ENCODE data around the gene UGP2. TPM values are rescaled to one million over a fixed set of nuclear protein-coding genes. Genes with fewer than 3 reads are reported as not detected.

The UGP2 gene
- total RNA-seq, 1 donor from 2014 or later: 76.6 TPM

DNA sequence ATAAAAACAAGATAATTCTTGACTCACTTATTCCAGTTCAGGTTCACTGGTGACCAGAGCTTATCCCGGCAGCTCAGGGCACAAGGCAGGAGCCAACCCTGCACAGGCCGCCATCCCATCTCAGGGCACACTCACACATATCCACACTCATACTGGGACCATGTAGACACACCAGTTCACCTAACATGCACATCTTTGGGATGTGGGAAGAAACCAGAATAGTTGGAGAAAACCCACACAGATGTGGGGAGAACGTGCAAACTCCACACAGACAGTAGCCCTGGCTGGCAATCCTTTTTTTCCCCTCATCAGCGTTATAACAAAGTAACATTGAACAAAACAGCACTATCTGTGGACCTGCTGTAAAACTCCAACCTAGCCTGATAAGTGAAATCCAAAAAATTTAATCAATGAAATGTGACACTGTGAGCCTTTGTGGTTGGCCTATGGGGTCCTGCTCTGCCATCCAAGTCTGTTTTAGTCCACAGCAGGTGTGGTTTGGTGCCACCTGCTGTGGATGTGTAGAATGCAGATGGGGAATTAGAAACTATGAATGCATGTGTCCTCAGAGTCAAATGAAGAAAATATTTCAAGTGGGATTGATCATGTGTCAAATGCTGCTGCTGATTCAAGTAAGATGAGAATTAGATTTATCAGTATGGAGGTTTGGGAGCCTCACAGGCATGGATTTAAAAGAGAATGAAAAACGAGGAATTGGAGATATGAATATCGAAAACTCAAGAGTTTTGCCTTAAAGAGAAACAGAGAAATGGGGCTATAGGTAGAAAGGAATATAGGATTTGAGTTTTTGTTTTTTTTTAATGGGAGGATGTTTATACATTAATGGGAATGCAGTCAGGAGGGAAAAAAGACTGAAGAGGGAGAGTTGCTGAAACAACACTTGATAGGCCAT is 47.0 kb downstream of the UGP2 start:
- H3K4me1 Mint-ChIP-seq (ENCODE audit: low read depth): peaks cover 9% of the 10 kb centered on the region
- H3K36me3 Mint-ChIP-seq (ENCODE audit: insufficient read depth): peaks cover 23% of the 10 kb centered on the region
- H3K27ac Mint-ChIP-seq: peak overlapping the region; percentile 30
- no peaks in the 10 kb centered on the region for H3K27me3 Mint-ChIP-seq
- DNase-seq (ENCODE audit: low spot score, unreplicated experiment): peak; percentile 28
- H3K4me3 Mint-ChIP-seq (ENCODE audit: low read depth): no peak overlapping the region
- TF ChIP-seq, protein P1, sequence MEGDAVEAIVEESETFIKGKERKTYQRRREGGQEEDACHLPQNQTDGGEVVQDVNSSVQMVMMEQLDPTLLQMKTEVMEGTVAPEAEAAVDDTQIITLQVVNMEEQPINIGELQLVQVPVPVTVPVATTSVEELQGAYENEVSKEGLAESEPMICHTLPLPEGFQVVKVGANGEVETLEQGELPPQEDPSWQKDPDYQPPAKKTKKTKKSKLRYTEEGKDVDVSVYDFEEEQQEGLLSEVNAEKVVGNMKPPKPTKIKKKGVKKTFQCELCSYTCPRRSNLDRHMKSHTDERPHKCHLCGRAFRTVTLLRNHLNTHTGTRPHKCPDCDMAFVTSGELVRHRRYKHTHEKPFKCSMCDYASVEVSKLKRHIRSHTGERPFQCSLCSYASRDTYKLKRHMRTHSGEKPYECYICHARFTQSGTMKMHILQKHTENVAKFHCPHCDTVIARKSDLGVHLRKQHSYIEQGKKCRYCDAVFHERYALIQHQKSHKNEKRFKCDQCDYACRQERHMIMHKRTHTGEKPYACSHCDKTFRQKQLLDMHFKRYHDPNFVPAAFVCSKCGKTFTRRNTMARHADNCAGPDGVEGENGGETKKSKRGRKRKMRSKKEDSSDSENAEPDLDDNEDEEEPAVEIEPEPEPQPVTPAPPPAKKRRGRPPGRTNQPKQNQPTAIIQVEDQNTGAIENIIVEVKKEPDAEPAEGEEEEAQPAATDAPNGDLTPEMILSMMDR (IDR thresholded peaks at IDR 0.05; ENCODE audit: unreplicated experiment): peak; percentile 88
- H3K9me3 Mint-ChIP-seq (ENCODE audit: low read depth): no peaks in the 10 kb centered on the region

DNA sequence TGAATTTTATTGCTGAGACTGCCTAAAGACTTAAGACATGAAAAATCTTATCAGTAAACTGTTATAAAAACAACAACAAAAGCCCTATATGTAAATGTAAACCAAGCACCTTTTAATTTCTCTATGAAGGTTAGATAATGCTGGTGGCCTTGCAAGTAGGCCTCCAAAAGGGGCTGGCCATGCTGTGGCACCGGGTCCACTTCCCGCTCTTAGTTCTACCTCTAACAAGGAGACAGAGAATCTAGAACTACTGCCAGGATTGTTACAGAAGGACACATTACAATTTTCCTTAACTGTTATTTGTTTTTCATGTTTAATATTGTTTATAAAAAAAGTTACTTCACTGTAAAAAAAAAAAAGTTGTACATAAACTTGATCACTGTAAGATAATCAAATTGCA is 49.0 kb downstream of the UGP2 start:
- Mint-ChIP-seq H3K36me3 (ENCODE audit: insufficient read depth) (peaks cover 20% of the 10 kb centered on the region), H3K4me3 (ENCODE audit: low read depth) (no peak overlapping the region), H3K27me3 (no peaks in the 10 kb centered on the region), H3K4me1 (ENCODE audit: low read depth) (peaks cover 6% of the 10 kb centered on the region), H3K9me3 (ENCODE audit: low read depth) (no peaks in the 10 kb centered on the region), H3K27ac (no peak overlapping the region)
- DNase-seq (ENCODE audit: low spot score, unreplicated experiment): no peak
- TF ChIP-seq, protein P1 (IDR thresholded peaks at IDR 0.05; ENCODE audit: unreplicated experiment): no peak

DNA sequence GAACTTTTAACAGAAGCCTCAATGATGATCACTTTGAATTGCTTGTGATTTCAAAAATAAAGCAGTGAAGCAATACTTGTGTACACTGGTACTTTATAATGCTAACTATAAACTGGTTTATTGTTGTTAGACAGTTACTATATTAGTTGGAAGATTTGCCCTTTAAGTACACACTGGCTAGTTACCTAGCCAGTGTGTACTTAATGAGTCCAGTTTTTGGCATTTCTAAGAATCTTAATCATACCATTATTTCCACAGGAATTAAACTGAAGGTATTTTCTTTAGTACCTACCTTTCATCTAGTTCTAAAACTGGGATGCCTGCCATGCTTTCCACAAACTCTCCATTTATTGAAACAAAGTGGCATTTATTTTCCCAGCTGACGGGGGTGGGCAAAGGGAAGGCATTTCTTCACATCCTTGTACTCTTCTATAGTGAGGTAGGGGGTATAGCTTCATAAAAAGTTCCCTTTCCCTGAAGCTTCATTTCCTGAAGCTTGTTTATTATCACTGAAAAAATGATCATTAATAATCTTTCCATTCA is 49.9 kb downstream of the UGP2 start:
- no peaks in the 10 kb centered on the region for H3K9me3 Mint-ChIP-seq (ENCODE audit: low read depth)
- no peaks in the 10 kb centered on the region for H3K27me3 Mint-ChIP-seq
- no peak overlapping the region for H3K27ac Mint-ChIP-seq
- TF ChIP-seq, protein P1 (IDR thresholded peaks at IDR 0.05; ENCODE audit: unreplicated experiment): no peak
- peaks cover 22% of the 10 kb centered on the region for H3K36me3 Mint-ChIP-seq (ENCODE audit: insufficient read depth)
- no peak overlapping the region for H3K4me3 Mint-ChIP-seq (ENCODE audit: low read depth)
- no peak for DNase-seq (ENCODE audit: low spot score, unreplicated experiment)
- H3K4me1 Mint-ChIP-seq (ENCODE audit: low read depth): peaks cover 6% of the 10 kb centered on the region

DNA sequence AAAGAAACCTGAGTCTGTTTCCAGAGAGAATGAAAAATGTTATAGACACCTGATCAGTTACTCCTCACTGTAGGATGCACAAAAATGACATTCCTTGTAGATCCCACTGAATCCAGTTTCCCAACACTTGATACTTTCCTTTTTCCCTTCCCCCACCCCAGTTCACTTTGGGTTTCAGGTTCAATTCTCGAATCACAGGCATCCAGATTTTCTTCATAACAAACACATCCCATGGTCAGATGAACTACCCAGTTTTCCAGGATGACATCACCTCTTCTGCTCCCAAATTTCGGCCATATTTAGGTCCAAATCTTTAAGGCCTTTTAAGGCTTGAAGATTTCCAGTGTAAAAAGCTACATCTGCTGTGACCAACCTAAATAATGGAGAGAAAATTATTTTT is 51.5 kb downstream of the UGP2 start:
- H3K4me1 Mint-ChIP-seq (ENCODE audit: low read depth): peaks cover 6% of the 10 kb centered on the region
- H3K27me3 Mint-ChIP-seq: no peaks in the 10 kb centered on the region
- no peak overlapping the region for H3K4me3 Mint-ChIP-seq (ENCODE audit: low read depth)
- DNase-seq (ENCODE audit: low spot score, unreplicated experiment): no peak
- TF ChIP-seq, protein P1 (IDR thresholded peaks at IDR 0.05; ENCODE audit: unreplicated experiment): no peak
- H3K36me3 Mint-ChIP-seq (ENCODE audit: insufficient read depth): peaks cover 26% of the 10 kb centered on the region
- H3K9me3 Mint-ChIP-seq (ENCODE audit: low read depth): no peaks in the 10 kb centered on the region
- peak overlapping the region; percentile 49 for H3K27ac Mint-ChIP-seq

DNA sequence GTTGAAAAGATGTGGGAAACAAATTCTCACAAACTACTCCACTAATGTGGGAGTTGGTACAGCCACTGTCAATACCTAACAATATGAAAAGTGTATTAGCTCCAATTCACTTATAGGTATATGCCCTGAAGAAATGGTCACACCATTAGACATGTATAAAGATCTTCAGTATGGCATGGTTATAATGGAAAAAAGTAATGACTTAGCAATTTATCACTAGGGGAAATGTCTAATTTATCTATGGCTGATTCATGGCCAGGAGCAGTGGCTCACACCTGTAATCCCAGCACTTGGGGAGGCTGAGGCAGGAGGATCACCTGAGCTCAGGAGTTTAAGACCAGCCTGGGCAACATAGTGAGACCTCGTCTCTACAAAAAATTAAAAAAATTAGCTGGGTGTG is 52.5 kb downstream of the UGP2 start:
- H3K4me1 Mint-ChIP-seq (ENCODE audit: low read depth): no peaks in the 10 kb centered on the region
- H3K27me3 Mint-ChIP-seq: no peaks in the 10 kb centered on the region
- no peak for DNase-seq (ENCODE audit: low spot score, unreplicated experiment)
- H3K36me3 Mint-ChIP-seq (ENCODE audit: insufficient read depth): peaks cover 21% of the 10 kb centered on the region
- TF ChIP-seq, protein P1 (IDR thresholded peaks at IDR 0.05; ENCODE audit: unreplicated experiment): no peak
- H3K4me3 Mint-ChIP-seq (ENCODE audit: low read depth): no peak overlapping the region
- no peak overlapping the region for H3K27ac Mint-ChIP-seq
- H3K9me3 Mint-ChIP-seq (ENCODE audit: low read depth): no peaks in the 10 kb centered on the region
